Body of pancreas (tissue), 4 donors: Measurements from ENCODE around the gene MGMT.

Experiments used
- CTCF ChIP-seq, 7 experiments: fragments of 450-650 bp in 4 of 7; fragments of 200-600 bp in 3 of 7; sonication (generic) in 3 of 7; IDR thresholded peaks; one replicate each; pipeline ENCODE4 v1.5.1; 2016 to 2019; ENCODE audit warnings: antibody characterized with exemption in 7 of 7
- POLR2A ChIP-seq, 3 donors: fragments of 450-650 bp; IDR thresholded peaks; one replicate each; pipeline ENCODE4 v1.6.1; 2016; ENCODE audit warnings: antibody characterized with exemption in 3 of 3, mild to moderate bottlenecking in 2 of 3

DNA sequence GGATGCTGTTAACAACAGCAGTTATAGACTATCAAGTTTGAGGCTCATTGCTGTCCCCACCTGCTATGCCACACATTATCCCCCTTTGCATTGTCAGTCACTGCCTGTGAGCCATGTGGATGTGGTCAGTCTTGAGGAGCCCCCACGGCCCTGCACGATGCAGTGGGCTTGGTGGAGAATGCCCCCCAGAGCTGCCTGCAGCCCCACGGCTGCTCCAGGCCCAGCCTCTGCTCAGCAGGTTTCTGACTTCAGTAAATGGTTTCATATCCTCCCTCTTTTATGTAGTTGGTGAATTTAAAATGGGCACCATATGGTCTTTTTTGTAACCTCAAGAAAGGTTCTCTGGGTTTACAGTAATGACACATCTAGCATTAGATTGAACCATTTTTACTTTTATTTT lies 332.9 kb downstream of the MGMT start:
- TF ChIP-seq CTCF (IDR thresholded peaks at IDR 0.05) (no peak), POLR2A (IDR thresholded peaks at IDR 0.05) (no peak)
